GM19438 (cell line): ENCODE data around the gene PIK3CD.

Source experiments
- ATAC-seq: cut with Tn5 transposase; IDR thresholded peaks from one replicate; pipeline ENCODE4 v1.9.1; 2021; ENCODE audit warnings: low read depth; ENCODE audit not compliant: unreplicated experiment

PIK3CD gene

GRCh38 chr1:9651565-9652378 lies at the start of gene PIK3CD:
Gene PIK3CD, plus strand, starts transcription at chr1:9651731. Its CDS starts 58,725 bp downstream, at chr1:9710456.
- no peak for ATAC-seq

GRCh38 chr1:9601942-9602793 lies 49.4 kb upstream of the PIK3CD start:
- no peak for ATAC-seq

GRCh38 chr1:9602794-9603167 lies 48.8 kb upstream of the PIK3CD start:
- no peak for ATAC-seq

GRCh38 chr1:9603307-9603706 lies 48.2 kb upstream of the PIK3CD start:
- ATAC-seq = no peak

GRCh38 chr1:9603766-9604753 lies 47.5 kb upstream of the PIK3CD start:
- no peak for ATAC-seq

- no peak for ATAC-seq
These were observed 46.7 kb upstream of the PIK3CD start for GRCh38 chr1:9604836-9605235.

- ATAC-seq = no peak
These were observed 45.5 kb upstream of the PIK3CD start for GRCh38 chr1:9605946-9606455.

- no peak for ATAC-seq
These were observed 45.1 kb upstream of the PIK3CD start for GRCh38 chr1:9606458-9606857.

- no peak for ATAC-seq
These were observed 44.6 kb upstream of the PIK3CD start for GRCh38 chr1:9606948-9607347.

- ATAC-seq = no peak
These were observed 44.2 kb upstream of the PIK3CD start for GRCh38 chr1:9607352-9607751.

- no peak for ATAC-seq
These were observed 41.5 kb upstream of the PIK3CD start for GRCh38 chr1:9609998-9610397.

- no peak for ATAC-seq
These were observed 41.0 kb upstream of the PIK3CD start for GRCh38 chr1:9610548-9610947.

GRCh38 chr1:9611716-9612115 lies 39.8 kb upstream of the PIK3CD start:
- no peak for ATAC-seq

GRCh38 chr1:9612162-9612845 lies 39.2 kb upstream of the PIK3CD start:
- no peak for ATAC-seq

GRCh38 chr1:9612871-9613624 lies 38.5 kb upstream of the PIK3CD start:
- no peak for ATAC-seq

- ATAC-seq = no peak
These were observed 37.8 kb upstream of the PIK3CD start for GRCh38 chr1:9613625-9614299.

GRCh38 chr1:9615316-9616063 lies 36.0 kb upstream of the PIK3CD start:
- no peak for ATAC-seq
